ENCODE data around the gene HSBP1. TPM values are rescaled to one million over a fixed set of nuclear protein-coding genes. Genes with fewer than 3 reads are reported as not detected.

The HSBP1 gene
- 10 to 100 TPM; 42.9 to 43.7 TPM for total RNA-seq
- polyA plus RNA-seq (ENCODE audit: insufficient read depth, low read depth, low replicate concordance), result 278 TPM
- long read RNA-seq, donor 1, full-length matches to known transcripts, result 310 of 361 reads
- long read RNA-seq, donor 1, partial matches to known transcripts, result 51 of 361 reads
- long read RNA-seq, donor 1, other reads (novel, unspliced or antisense), result 0 of 361 reads
- long read RNA-seq, donor 2, full-length matches to known transcripts, result 149 of 165 reads
- long read RNA-seq, donor 2, partial matches to known transcripts, result 6 of 165 reads
- long read RNA-seq, donor 2, other reads (novel, unspliced or antisense), result 10 of 165 reads

DNA sequence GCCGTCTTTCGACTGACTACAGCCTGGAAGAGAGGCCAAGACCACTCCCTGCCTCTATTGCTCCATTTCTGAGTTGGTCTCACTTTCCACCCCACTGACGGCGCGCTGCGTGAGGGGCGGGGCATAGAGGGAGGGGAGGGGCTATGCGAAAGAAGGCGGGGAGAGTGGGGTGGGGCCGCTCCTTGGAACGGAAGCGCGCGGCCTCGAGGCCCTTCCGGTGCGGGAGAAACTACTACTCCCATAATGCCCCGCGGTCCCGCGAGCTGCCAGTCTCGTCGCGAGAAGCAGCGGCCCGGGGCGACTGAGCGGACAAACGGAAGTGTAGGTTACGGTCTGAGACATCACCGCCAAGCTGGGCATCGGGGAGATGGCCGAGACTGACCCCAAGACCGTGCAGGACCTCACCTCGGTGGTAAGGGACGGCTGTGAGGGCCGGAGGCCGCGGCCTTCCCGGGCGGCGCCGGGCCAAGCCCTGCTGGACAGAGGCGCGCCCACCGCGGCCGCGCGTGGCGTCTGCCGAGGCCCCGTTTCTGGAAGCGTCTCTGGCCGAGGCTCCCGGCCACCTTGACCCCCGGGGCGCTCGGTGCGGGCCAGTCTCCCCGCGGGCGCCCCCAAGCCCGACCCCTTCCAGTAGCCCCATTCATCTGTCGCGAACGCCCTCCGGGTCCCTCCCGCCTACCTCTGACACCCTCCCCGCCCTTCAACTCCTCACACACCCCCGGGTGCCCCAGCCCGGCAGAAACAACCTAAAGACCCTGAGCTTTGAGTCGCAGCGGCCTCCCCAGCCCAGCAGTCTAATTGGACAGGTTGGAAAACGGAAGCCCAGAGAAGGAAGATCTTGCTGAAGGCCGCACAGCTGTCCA is at the start of gene HSBP1:
Gene HSBP1 (plus strand): TSS at position 269 of the 863 bp plus-strand sequence. CDS start 99 bp downstream, at position 368.
- Histone ChIP-seq H3K4me1 (peaks cover 14% of the 10 kb centered on the region), H3K4me3 (peak within 1 kb of the TSS; percentile 92 to 93), H3K27me3 (no peaks in the 10 kb centered on the region), H3K36me3 (ENCODE audit: low read depth, missing control alignments) (no peaks in the 10 kb centered on the region), H3K9me3 (no peaks in the 10 kb centered on the region), H3K27ac (peak within 1 kb of the TSS; percentile 82 to 84)
- no peak for TF ChIP-seq POLR2A (IDR thresholded peaks at IDR 0.05)
- TF ChIP-seq, protein P1, sequence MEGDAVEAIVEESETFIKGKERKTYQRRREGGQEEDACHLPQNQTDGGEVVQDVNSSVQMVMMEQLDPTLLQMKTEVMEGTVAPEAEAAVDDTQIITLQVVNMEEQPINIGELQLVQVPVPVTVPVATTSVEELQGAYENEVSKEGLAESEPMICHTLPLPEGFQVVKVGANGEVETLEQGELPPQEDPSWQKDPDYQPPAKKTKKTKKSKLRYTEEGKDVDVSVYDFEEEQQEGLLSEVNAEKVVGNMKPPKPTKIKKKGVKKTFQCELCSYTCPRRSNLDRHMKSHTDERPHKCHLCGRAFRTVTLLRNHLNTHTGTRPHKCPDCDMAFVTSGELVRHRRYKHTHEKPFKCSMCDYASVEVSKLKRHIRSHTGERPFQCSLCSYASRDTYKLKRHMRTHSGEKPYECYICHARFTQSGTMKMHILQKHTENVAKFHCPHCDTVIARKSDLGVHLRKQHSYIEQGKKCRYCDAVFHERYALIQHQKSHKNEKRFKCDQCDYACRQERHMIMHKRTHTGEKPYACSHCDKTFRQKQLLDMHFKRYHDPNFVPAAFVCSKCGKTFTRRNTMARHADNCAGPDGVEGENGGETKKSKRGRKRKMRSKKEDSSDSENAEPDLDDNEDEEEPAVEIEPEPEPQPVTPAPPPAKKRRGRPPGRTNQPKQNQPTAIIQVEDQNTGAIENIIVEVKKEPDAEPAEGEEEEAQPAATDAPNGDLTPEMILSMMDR (IDR thresholded peaks at IDR 0.05), result no peak
- DNase-seq, result peak; percentile 96
- WGBS, 2 donors, result 2 to 4% methylated on average over 20 to 65 of the region's 76 CpGs
- intact Hi-C loops (cut with DNase I; ENCODE audit: low total_unique reads), result no loop called here

DNA sequence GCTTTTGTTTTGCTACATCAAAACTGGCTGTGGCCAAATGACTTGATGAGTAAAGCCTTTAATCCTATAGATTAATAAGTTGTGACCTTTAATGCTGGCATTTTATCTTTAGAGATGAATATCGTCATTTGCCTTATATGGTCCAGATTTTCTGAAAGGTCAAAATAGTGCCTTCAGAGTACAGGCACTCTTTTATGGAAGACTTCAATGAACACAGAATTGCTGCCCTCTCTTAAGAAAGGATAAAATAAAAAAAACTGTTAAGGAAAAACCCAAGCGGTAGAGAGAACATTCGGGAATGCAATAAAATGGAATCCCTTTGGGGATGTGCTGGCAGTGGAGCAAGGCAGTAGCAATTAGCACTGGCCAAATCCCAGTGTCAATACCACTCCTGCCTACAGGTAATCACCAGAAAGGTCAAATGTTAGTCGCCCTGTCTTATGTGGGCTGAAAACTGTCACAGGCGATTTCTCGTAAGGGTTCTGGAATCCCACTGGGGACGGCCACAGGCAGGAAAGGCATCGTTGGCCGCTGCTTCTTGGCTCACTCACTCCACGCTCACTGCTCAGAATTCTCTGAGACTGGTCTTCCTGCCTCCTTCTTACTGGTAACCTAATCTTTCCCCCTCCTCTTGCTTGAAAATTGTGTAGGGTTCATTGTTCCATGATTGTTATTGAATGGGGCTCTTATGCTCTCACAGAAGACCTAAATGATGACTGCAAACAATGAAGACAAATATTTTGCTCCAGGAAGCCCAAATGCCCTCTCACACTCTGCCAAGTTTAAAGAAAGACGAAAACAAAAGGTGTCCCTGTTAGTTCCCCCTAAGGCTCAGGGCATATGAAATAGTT is 45.4 kb upstream of the HSBP1 start:
- intact Hi-C loops (cut with DNase I; ENCODE audit: low total_unique reads), result no loop called here
- H3K4me1 ChIP-seq, result no peaks in the 10 kb centered on the region
- TF ChIP-seq, protein P1 (IDR thresholded peaks at IDR 0.05), result no peak
- TF ChIP-seq POLR2A (IDR thresholded peaks at IDR 0.05), result no peak
- H3K27me3 ChIP-seq, result no peaks in the 10 kb centered on the region
- no peaks in the 10 kb centered on the region for H3K9me3 ChIP-seq
- DNase-seq, result no peak
- H3K27ac ChIP-seq, result no peak overlapping the region
- H3K4me3 ChIP-seq, result no peak overlapping the region
- WGBS, 2 donors, result 76 to 81% methylated on average over 11 of the region's 11 CpGs
- H3K36me3 ChIP-seq (ENCODE audit: low read depth, missing control alignments), result no peaks in the 10 kb centered on the region

DNA sequence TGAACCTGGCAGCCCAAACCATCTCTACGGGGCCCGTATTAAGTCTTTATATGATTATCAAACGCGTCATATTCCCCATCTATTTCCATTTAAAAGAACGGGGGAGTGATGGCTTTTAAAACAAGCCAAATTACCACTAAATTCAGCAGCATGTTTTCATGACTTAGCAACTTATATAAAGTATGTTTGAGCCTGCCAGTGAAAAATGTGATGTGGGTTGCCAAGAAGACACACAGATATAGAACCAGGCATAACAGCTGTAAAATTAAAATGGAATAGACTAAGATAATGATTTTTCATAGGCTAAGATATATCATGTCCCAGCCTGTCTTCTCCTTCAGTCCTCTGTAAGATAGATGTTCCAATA is 44.8 kb upstream of the HSBP1 start:
- H3K4me1 ChIP-seq, result no peaks in the 10 kb centered on the region
- H3K36me3 ChIP-seq (ENCODE audit: low read depth, missing control alignments), result no peaks in the 10 kb centered on the region
- intact Hi-C loops (cut with DNase I; ENCODE audit: low total_unique reads), result no loop called here
- no peaks in the 10 kb centered on the region for H3K9me3 ChIP-seq
- no peaks in the 10 kb centered on the region for H3K27me3 ChIP-seq
- no peak for DNase-seq
- 86 to 93% methylated on average over 5 of the region's 5 CpGs for WGBS, 2 donors
- TF ChIP-seq POLR2A (IDR thresholded peaks at IDR 0.05), result no peak
- TF ChIP-seq, protein P1 (IDR thresholded peaks at IDR 0.05), result no peak
- H3K4me3 ChIP-seq, result no peak overlapping the region
- no peak overlapping the region for H3K27ac ChIP-seq

DNA sequence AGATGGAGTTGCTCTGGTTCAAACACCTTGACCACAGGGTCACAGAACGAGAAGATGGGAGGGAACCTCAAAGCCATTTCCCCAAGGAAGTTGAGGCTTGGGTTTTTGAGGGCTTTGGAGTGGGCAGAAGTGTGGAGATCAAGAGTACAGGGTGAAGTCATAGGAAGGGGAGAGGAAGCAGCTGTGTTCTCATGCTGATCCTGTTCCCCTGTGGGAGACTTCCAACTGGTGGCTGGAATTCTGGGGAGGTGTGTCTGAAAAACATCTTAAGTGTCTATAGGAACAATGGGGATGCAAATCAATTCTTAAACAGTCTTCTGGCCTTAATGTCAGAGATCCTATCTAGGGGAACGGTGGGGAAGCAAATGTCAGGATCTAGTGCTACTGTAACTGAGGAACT is 38.8 kb upstream of the HSBP1 start:
- Histone ChIP-seq H3K27ac (no peak overlapping the region), H3K4me1 (no peaks in the 10 kb centered on the region), H3K36me3 (ENCODE audit: low read depth, missing control alignments) (no peaks in the 10 kb centered on the region), H3K27me3 (no peaks in the 10 kb centered on the region), H3K9me3 (no peaks in the 10 kb centered on the region), H3K4me3 (no peak overlapping the region)
- no peak for TF ChIP-seq POLR2A (IDR thresholded peaks at IDR 0.05)
- TF ChIP-seq, protein P1 (IDR thresholded peaks at IDR 0.05), result no peak
- WGBS, 2 donors, result 45 to 63% methylated on average over 2 of the region's 2 CpGs
- intact Hi-C loops (cut with DNase I; ENCODE audit: low total_unique reads), result no loop called here
- no peak for DNase-seq

Measured in testis (tissue), 5 donors.